Loucy (cell line): ENCODE measurements around the gene CR1.

Experiments used
- CTCF ChIP-seq: fragments of 200-600 bp; sonication (generic); conservative IDR thresholded peaks from 2 replicates; pipeline ENCODE4 v1.5.1; 2014; ENCODE audit warnings: mild to moderate bottlenecking, antibody characterized with exemption, low read length
- EZH2phosphoT487 ChIP-seq: fragments of 200-600 bp; IDR thresholded peaks from 2 replicates; pipeline ENCODE4 v1.6.1; 2018; ENCODE audit warnings: antibody characterized with exemption, mild to moderate bottlenecking, moderate library complexity, borderline replicate concordance

GRCh38 chr1:207666342-207666741 is 170.4 kb downstream of the CR1 start:
- TF ChIP-seq CTCF (no peak), EZH2phosphoT487 (no peak)
